ENCODE data around the gene TAMM41.

GRCh38 chr3:11757929-11758328 is 88.8 kb downstream of the TAMM41 start:
- TF ChIP-seq EZH2phosphoT487 (IDR thresholded peaks at IDR 0.05), result no peak
- no peak for TF ChIP-seq CTCF (IDR thresholded peaks at IDR 0.05)
- no peak for TF ChIP-seq EZH2 (IDR thresholded peaks at IDR 0.05)

Data from neural progenitor cell (in vitro differentiated cells).